H1 (cell line): ENCODE data around the gene ZBTB24. TPM values are rescaled to one million over a fixed set of nuclear protein-coding genes. Genes with fewer than 3 reads are reported as not detected.
A peak's percentile ranks its signal among the peaks of the same experiment; 100 is the strongest.

Source experiments
- CTCF ChIA-PET: fragments of 300-600 bp; sonication (Branson Sonifier 250); formaldehyde crosslinking; loops from one replicate; lab custom pipeline; 2021; ENCODE audit not compliant: partially characterized antibody; lab: Charles Lee
- POLR2A ChIA-PET: fragments of 300-600 bp; sonication (Branson Sonifier 250); formaldehyde crosslinking; loops from one replicate; lab custom pipeline; 2021; ENCODE audit warnings: inconsistent platforms; ENCODE audit not compliant: partially characterized antibody; lab: Charles Lee
- DNase-seq, 2 experiments: peaks; one replicate each; pipeline versions ENCODE4 v3.0.0 to v3.0.0-alpha.2; 2010 to 2022; ENCODE audit warnings: low spot score in 2 of 2, low read depth in 1 of 2, mixed read lengths in 1 of 2
- FAIRE-seq: peaks from 2 replicates; lab custom pipeline; 2011; peaks lifted over from hg19 to GRCh38; lab: Jason Lieb, UNC
- H2AFZ ChIP-seq: 2 replicates; pipeline ENCODE4 v1.8.1; 2012; ENCODE audit warnings: low read length, inconsistent platforms
- H2AK5ac ChIP-seq: 2 replicates; pipeline ENCODE4 v1.6.1; 2013; ENCODE audit warnings: low read depth, low read length
- H2BK120ac ChIP-seq: replicated peaks from 2 replicates; pipeline ENCODE3; 2013; ENCODE audit warnings: low read depth, low read length, inconsistent platforms
- H2BK12ac ChIP-seq: 2 replicates; pipeline ENCODE4 v1.6.1; 2013; ENCODE audit warnings: low read depth, low read length
- H2BK15ac ChIP-seq: 2 replicates; pipeline ENCODE4 v1.6.1; 2013; ENCODE audit warnings: low read length
- H2BK20ac ChIP-seq: 2 replicates; pipeline ENCODE4 v1.6.1; 2013; ENCODE audit warnings: low read length
- H2BK5ac ChIP-seq: 2 replicates; pipeline ENCODE4 v1.6.1; 2013; ENCODE audit warnings: low read depth, low read length
- H3K14ac ChIP-seq: 2 replicates; pipeline ENCODE4 v1.6.1; 2013; ENCODE audit warnings: inconsistent platforms; ENCODE audit not compliant: insufficient read length
- H3K18ac ChIP-seq: 2 replicates; pipeline ENCODE4 v1.6.1; 2013; ENCODE audit warnings: low read length; ENCODE audit errors: extremely low read depth
- H3K23ac ChIP-seq: 2 replicates; pipeline ENCODE4 v1.6.1; 2013; ENCODE audit warnings: inconsistent platforms; ENCODE audit not compliant: insufficient read length
- H3K23me2 ChIP-seq: 2 replicates; pipeline ENCODE4 v1.6.1; 2013; ENCODE audit warnings: low read depth, low read length
- H3K27ac ChIP-seq: 2 replicates; pipeline ENCODE4 v1.6.1; 2011; ENCODE audit warnings: low read depth, low read length, inconsistent platforms
- H3K27me3 ChIP-seq, 4 experiments: replicated peaks in 1 of 4; 1 replicate in 1 of 4; 2 replicates in 3 of 4; pipeline versions ENCODE4 v1.6.1 to v1.8.1; 2011 to 2013; ENCODE audit warnings: low read length in 3 of 4, mild to moderate bottlenecking in 3 of 4, inconsistent platforms in 2 of 4, mixed read lengths in 2 of 4, moderate library complexity in 1 of 4; ENCODE audit not compliant: control insufficient read depth in 3 of 4, insufficient read depth in 3 of 4; ENCODE audit errors: extremely low read depth in 1 of 4
- H3K36me3 ChIP-seq, 4 experiments: 2 replicates each; pipeline versions ENCODE4 v1.6.1 to v1.8.1; 2011 to 2013; ENCODE audit warnings: mild to moderate bottlenecking in 4 of 4, low read length in 3 of 4, moderate library complexity in 2 of 4, control low read depth in 1 of 4, inconsistent platforms in 1 of 4; ENCODE audit not compliant: insufficient read depth in 4 of 4, control insufficient read depth in 2 of 4
- H3K4ac ChIP-seq: replicated peaks from 2 replicates; pipeline ENCODE3; 2013; ENCODE audit warnings: low read length, low read depth, mixed read lengths, inconsistent platforms; ENCODE audit not compliant: insufficient read length
- H3K4me1 ChIP-seq, 4 experiments: replicated peaks in 1 of 4; 1 replicate in 1 of 4; 2 replicates in 3 of 4; pipeline versions ENCODE4 v1.6.1 to v1.8.1; 2011 to 2013; ENCODE audit warnings: low read length in 3 of 4, inconsistent platforms in 2 of 4, mixed read lengths in 1 of 4; ENCODE audit not compliant: insufficient read depth in 4 of 4, control insufficient read depth in 3 of 4
- H3K4me2 ChIP-seq, 2 experiments: 2 replicates each; pipeline versions ENCODE4 v1.6.1 to v1.8.1; 2011 to 2013; ENCODE audit warnings: low read depth in 2 of 2, low read length in 2 of 2, control low read depth in 1 of 2, inconsistent platforms in 1 of 2, mild to moderate bottlenecking in 1 of 2; ENCODE audit not compliant: insufficient read depth in 1 of 2
- H3K4me3 ChIP-seq, 4 experiments: fragments of 200-600, 300-600 bp in 1 of 4; sonication (generic), shearing (Covaris generic), sonication (Bioruptor Twin) in 1 of 4; 2 replicates each; pipeline versions ENCODE4 v1.5.1 to v1.8.1; 2011 to 2016; ENCODE audit warnings: low read length in 4 of 4, low read depth in 3 of 4, control low read depth in 2 of 4, inconsistent platforms in 2 of 4, mild to moderate bottlenecking in 2 of 4, mixed read lengths in 1 of 4, moderate library complexity in 1 of 4; ENCODE audit not compliant: insufficient read depth in 2 of 4; ENCODE audit errors: extremely low read depth in 1 of 4
- H3K56ac ChIP-seq: replicated peaks from 2 replicates; pipeline ENCODE3; 2013; ENCODE audit warnings: low read depth, mild to moderate bottlenecking, mixed read lengths, low read length, inconsistent platforms; ENCODE audit not compliant: insufficient read length
- H3K79me1 ChIP-seq: 2 replicates; pipeline ENCODE4 v1.6.1; 2013; ENCODE audit warnings: low read depth, low read length, control low read depth
- H3K79me2 ChIP-seq, 2 experiments: 2 replicates each; pipeline versions ENCODE4 v1.6.1 to v1.8.1; 2012 to 2013; ENCODE audit warnings: low read length in 2 of 2, mild to moderate bottlenecking in 2 of 2, inconsistent platforms in 1 of 2; ENCODE audit not compliant: insufficient read depth in 2 of 2, control insufficient read depth in 1 of 2
- H3K9ac ChIP-seq, 4 experiments: replicated peaks in 1 of 4; 1 replicate in 1 of 4; 2 replicates in 3 of 4; pipeline versions ENCODE4 v1.6.1 to v1.8.1; 2011 to 2013; ENCODE audit warnings: low read depth in 3 of 4, low read length in 3 of 4, control low read depth in 2 of 4, mild to moderate bottlenecking in 2 of 4, moderate library complexity in 2 of 4, inconsistent platforms in 1 of 4; ENCODE audit errors: extremely low read depth in 1 of 4
- H3K9me3 ChIP-seq, 2 experiments: 2 replicates each; pipeline versions ENCODE4 v1.6.1 to v1.8.1; 2012 to 2013; ENCODE audit warnings: mild to moderate bottlenecking in 2 of 2, moderate library complexity in 2 of 2, control low read depth in 1 of 2, inconsistent platforms in 1 of 2, low read depth in 1 of 2, low read length in 1 of 2, mixed read lengths in 1 of 2; ENCODE audit not compliant: insufficient read depth in 2 of 2
- H4K20me1 ChIP-seq, 2 experiments: replicated peaks in 1 of 2; 2 replicates each; pipeline versions ENCODE3 to v1.8.1; 2011 to 2013; ENCODE audit warnings: inconsistent platforms in 2 of 2, low read length in 2 of 2, mild to moderate bottlenecking in 1 of 2; ENCODE audit not compliant: insufficient read depth in 2 of 2, control insufficient read depth in 1 of 2
- H4K5ac ChIP-seq: 2 replicates; pipeline ENCODE4 v1.6.1; 2013; ENCODE audit warnings: low read length, low read depth, mixed read lengths, inconsistent platforms; ENCODE audit not compliant: insufficient read length
- H4K8ac ChIP-seq: 2 replicates; pipeline ENCODE4 v1.8.0; 2013; ENCODE audit warnings: mild to moderate bottlenecking, moderate library complexity, low read length, inconsistent platforms; ENCODE audit not compliant: insufficient read depth; ENCODE audit errors: extremely low read depth
- H4K91ac ChIP-seq: replicated peaks from 2 replicates; pipeline ENCODE3; 2013; ENCODE audit warnings: low read length, mixed read lengths, inconsistent platforms; ENCODE audit not compliant: insufficient read length
- CEBPB ChIP-seq: IDR thresholded peaks from 2 replicates; pipeline ENCODE4 v1.6.1; 2012; ENCODE audit warnings: low read depth, low read length
- CTCF ChIP-seq, 3 experiments: IDR thresholded peaks; 1 replicate in 2 of 3; 2 replicates in 1 of 3; pipeline versions ENCODE4 v1.5.1 to v1.6.1; 2011; ENCODE audit warnings: low read length in 3 of 3, mild to moderate bottlenecking in 3 of 3, inconsistent platforms in 2 of 3, low read depth in 1 of 3, moderate library complexity in 1 of 3; ENCODE audit not compliant: insufficient read depth in 1 of 3; ENCODE audit errors: control extremely low read depth in 1 of 3
- SAP30 ChIP-seq: fragments of 300-600 bp; sonication (generic); IDR thresholded peaks from 2 replicates; pipeline ENCODE4 v1.7.1; 2012; ENCODE audit warnings: low read length, moderate library complexity, mild to moderate bottlenecking, inconsistent platforms; ENCODE audit not compliant: insufficient read depth, insufficient replicate concordance
- SUZ12 ChIP-seq: fragments of 200-600 bp; sonication (generic); IDR thresholded peaks from 2 replicates; pipeline ENCODE4 v1.6.1; 2012; ENCODE audit warnings: mild to moderate bottlenecking, inconsistent platforms, low read length, moderate library complexity, mixed read lengths
- TCF12 ChIP-seq: IDR thresholded peaks from 2 replicates; pipeline ENCODE4 v1.6.1; 2011; ENCODE audit warnings: low read depth, mild to moderate bottlenecking, low read length
- USF2 ChIP-seq: IDR thresholded peaks from 2 replicates; pipeline ENCODE4 v1.6.1; 2011; ENCODE audit warnings: low read length, improper control_type of control experiment
- WGBS, 2 experiments: shearing (Covaris generic) in 1 of 2; methylation state at CpG; one replicate each; pipeline versions ENCODE4 v1.1.6 to v1.1.7; 2013 to 2015; ENCODE audit warnings: low lambda C conversion rate in 2 of 2, mixed read lengths in 2 of 2, inconsistent platforms in 1 of 2, low coverage in 1 of 2, missing lambda C conversion rate in 1 of 2; ENCODE audit not compliant: insufficient replicate concordance in 2 of 2, insufficient coverage in 1 of 2, insufficient read length in 1 of 2; ENCODE audit errors: extremely low coverage in 1 of 2, missing lambda C conversion rate in 1 of 2; 5-methylcytosine and 5-hydroxymethylcytosine counted together
- polyA plus RNA-seq, 7 experiments: library from polyadenylated mRNA; depleted of rRNA in 3 of 7; stranded (reverse) in 5 of 7; unstranded in 2 of 7; fragments of >200 nt in 5 of 7; fragments of 200-250 nt in 2 of 7; gene quantifications; 1 replicate in 5 of 7; 2 replicates in 1 of 7; 4 replicates in 1 of 7; pipeline versions ENCODE4 v1.2.1 to v1.2.3, GENCODE V29; 2011 to 2013; ENCODE audit warnings: missing spikeins in 2 of 7, mixed read lengths in 2 of 7
- total RNA-seq: library from RNA; stranded (reverse); fragmentation: NEBNext Ultra II Directional; extraction: Animal tissue kit (Norgen Biotek cat#: 25700); gene quantifications from 2 replicates; pipeline ENCODE4 v1.2.1, GENCODE V29; 2021

Gene ZBTB24
- total and polyA plus RNA-seq, 2 of the 8 experiments (the other 6 are each of a cell fraction or from before 2014, with no cell fraction given): 7.5 to 21.0 TPM

- no peaks in the 10 kb centered on the region; the same call in none of the 2 replicates for H3K79me1 ChIP-seq
- H2BK12ac ChIP-seq: no peak within 1 kb of the TSS
- H2AFZ ChIP-seq: peak within 1 kb of the TSS; percentile 81; the same call in 1 of the 2 replicates
- H3K4me1 ChIP-seq: peaks cover 2 to 9% (median 5%) of the 10 kb centered on the region in 4 experiments
- no peak within 1 kb of the TSS for H3K56ac ChIP-seq
- ChIA-PET CTCF (interaction anchor here (0.7 to 6.1 kb wide), 13 partner anchors 13 to 570 kb away, joined by 3 to 63 read pairs (median 3); partner anchors contain the start of gene MICAL1), POLR2A (interaction anchor here (0.6 to 5.8 kb wide), 11 partner anchors 11 to 145 kb away, joined by 3 to 85 read pairs (median 5); partner anchors contain the start of genes CD164, MICAL1 and ZBTB24)
- peak within 1 kb of the TSS; percentile 56 for H3K27ac ChIP-seq
- no peaks in the 10 kb centered on the region for H3K9me3 ChIP-seq
- peak within 1 kb of the TSS; percentile 72 for H4K91ac ChIP-seq
- H2BK120ac ChIP-seq: no peak within 1 kb of the TSS
- peak within 1 kb of the TSS; percentile 72; the same call in 1 of the 2 replicates for H2BK20ac ChIP-seq
- H4K8ac ChIP-seq: peak within 1 kb of the TSS; percentile 83; the same call in 1 of the 2 replicates
- no peak within 1 kb of the TSS for H4K5ac ChIP-seq
- H2BK5ac ChIP-seq: peak within 1 kb of the TSS; percentile 78
- H3K18ac ChIP-seq: peak within 1 kb of the TSS; percentile 90
- no peak for FAIRE-seq
- H2AK5ac ChIP-seq: no peak within 1 kb of the TSS
- H3K23me2 ChIP-seq: peaks cover 5% of the 10 kb centered on the region; the same call in 1 of the 2 replicates
- H3K23ac ChIP-seq: no peak within 1 kb of the TSS
- peak within 1 kb of the TSS; percentile 25 to 79 (median 76) for H3K9ac ChIP-seq
- 0 out of 2 replicates have a peak within 1 kb of the TSS, but pooled peaks have one; percentile 92 for H2BK15ac ChIP-seq
- peak within 1 kb of the TSS; percentile 70 to 95 for H3K4me2 ChIP-seq
- peaks cover 0 to 3% of the 10 kb centered on the region in 2 experiments; a peak in 1 of 4 replicates for H3K79me2 ChIP-seq
- H3K4me3 ChIP-seq: peak within 1 kb of the TSS; percentile 76 to 92 (median 90)
- peaks cover 9 to 34% (median 20%) of the 10 kb centered on the region in 4 experiments; a peak in 5 of 8 replicates for H3K36me3 ChIP-seq
- peaks cover 6 to 9% of the 10 kb centered on the region in 2 experiments for H4K20me1 ChIP-seq
- no peak within 1 kb of the TSS for H3K4ac ChIP-seq
- WGBS, 2 experiments: 1% methylated on average over 77 of the region's 102 CpGs; no CpG with 5 or more reads in 1 of the 2 experiments
- H3K14ac ChIP-seq: no peak within 1 kb of the TSS
- DNase-seq: peak; percentile 67 to 86
- peaks cover 0 to 2% (median 0%) of the 10 kb centered on the region in 4 experiments; a peak in 1 of 7 replicates for H3K27me3 ChIP-seq
- no peak for TF ChIP-seq TCF12
- TF ChIP-seq CEBPB: no peak
- 0 out of 2 replicates have a peak, but pooled peaks have one; percentile 13 for TF ChIP-seq SUZ12
- no peak for TF ChIP-seq SAP30
- peak in 1 of 3 experiments; percentile 16; a peak in 1 of 4 replicates for TF ChIP-seq CTCF (IDR thresholded peaks at IDR 0.05; ENCODE audit: control extremely low read depth in 1 of 3, insufficient read depth in 1 of 3, low read depth in 1 of 3, low read length in 3 of 3)
- no peak for TF ChIP-seq USF2
Measured at GRCh38 chr6:109440331-109441068, 42.5 kb downstream of the ZBTB24 start, which contains the start of the genes PPIL6 and SMPD2. PPIL6 (minus strand) TSS chr6:109440628; CDS start chr6:109440590, 38 bp downstream. SMPD2 (plus strand) TSS chr6:109440724; CDS start chr6:109441122, 398 bp downstream.
